Erythroblast (primary cell): ENCODE results near the gene PKD1L1.

Source experiments
- DNase-seq, 2 experiments: peaks; one replicate each; lab custom pipeline; 2025; lab: John Stamatoyannopoulos, UW
- GATA1 ChIP-seq: IDR thresholded peaks from 2 replicates; pipeline ENCODE4 v1.6.1; 2011; ENCODE audit warnings: low read depth, mild to moderate bottlenecking, control low read depth, low read length, moderate library complexity
- POLR2A ChIP-seq: IDR thresholded peaks from 2 replicates; pipeline ENCODE4 v1.6.1; 2011; ENCODE audit warnings: mild to moderate bottlenecking, low read length

Gene PKD1L1

DNA sequence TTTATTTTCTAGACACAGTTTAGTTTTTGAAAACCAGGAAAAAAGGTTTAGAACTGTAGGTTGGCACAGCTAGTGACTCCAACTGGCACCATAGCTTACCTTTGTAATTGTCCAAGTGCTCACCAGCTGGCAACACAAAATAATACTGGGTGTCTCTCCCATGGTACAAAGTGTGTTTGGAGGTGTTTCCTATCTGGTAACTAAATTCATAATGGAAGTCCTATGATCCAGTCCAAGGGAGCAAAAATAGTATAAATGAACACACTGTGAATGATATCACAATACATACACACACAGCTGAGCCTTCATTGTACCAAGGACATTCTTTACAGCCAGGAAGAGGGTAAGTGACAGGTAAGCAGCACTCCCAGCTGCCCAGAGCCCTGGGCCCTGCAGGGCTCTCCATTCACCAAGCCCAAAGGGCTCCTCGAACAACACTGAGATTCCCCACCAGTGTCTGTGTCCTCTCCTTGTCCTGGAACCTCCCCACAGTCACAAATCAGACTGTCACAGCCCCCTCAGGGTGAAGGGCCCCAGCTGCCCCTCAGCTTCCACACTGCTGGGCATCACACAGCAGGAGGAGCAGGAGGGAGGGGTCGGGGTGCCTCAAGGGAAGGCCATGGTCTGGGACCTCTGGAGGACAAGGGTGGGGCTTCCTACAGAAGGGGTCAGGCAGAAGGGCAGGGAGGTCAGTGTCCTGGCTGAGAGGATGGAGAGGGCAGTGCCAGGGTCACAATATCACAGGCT, 72.1 kb downstream of the PKD1L1 start:
- TF ChIP-seq POLR2A (no peak), GATA1 (no peak)
- no peak for DNase-seq

- no peak for DNase-seq
- TF ChIP-seq POLR2A (no peak), GATA1 (no peak)
Measured at GRCh38 chr7:47875406-47875805, 72.9 kb downstream of the PKD1L1 start.

DNA sequence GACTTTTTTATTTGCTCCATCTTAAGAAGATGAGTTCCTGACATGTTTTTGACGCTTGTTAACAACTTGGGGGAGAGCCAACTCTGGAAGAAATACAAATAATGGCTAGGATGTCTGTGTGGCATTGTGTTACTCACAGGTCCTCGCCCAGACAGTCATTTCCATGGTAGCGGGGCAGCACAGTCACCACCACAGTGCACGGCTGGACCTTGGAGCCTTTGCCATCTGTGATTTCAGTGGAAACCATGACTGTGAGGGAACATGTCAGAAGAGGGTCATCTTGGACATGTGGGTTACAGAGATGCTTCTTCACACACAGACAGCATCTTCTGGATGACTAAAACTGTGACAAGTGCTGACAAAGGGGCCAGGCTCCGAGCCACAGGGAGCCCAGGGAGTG, 74.5 kb downstream of the PKD1L1 start:
- DNase-seq: no peak
- TF ChIP-seq GATA1 (no peak), POLR2A (no peak)

GRCh38 chr7:47867286-47867685, 81.0 kb downstream of the PKD1L1 start:
- no peak for DNase-seq
- TF ChIP-seq POLR2A (no peak), GATA1 (no peak)

DNA sequence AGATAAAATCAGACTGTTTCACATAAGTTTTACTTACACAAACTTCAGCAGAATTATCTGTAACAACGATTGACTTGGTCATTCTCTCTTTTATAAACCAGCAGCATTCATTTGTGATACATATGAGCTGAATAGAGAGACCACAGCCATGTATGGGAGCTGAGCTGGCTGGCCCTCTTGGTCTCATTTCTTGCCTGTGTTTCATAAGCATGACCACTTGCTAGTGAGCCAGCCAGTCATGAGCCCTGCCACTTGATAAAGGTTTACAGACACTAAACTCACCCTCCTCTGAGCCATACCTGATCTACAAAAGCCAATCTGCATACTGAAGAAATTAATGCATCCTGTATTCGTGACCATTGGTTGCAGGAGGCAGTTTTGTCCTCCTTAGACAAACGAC, 82.1 kb downstream of the PKD1L1 start:
- TF ChIP-seq POLR2A (no peak), GATA1 (no peak)
- DNase-seq: no peak

DNA sequence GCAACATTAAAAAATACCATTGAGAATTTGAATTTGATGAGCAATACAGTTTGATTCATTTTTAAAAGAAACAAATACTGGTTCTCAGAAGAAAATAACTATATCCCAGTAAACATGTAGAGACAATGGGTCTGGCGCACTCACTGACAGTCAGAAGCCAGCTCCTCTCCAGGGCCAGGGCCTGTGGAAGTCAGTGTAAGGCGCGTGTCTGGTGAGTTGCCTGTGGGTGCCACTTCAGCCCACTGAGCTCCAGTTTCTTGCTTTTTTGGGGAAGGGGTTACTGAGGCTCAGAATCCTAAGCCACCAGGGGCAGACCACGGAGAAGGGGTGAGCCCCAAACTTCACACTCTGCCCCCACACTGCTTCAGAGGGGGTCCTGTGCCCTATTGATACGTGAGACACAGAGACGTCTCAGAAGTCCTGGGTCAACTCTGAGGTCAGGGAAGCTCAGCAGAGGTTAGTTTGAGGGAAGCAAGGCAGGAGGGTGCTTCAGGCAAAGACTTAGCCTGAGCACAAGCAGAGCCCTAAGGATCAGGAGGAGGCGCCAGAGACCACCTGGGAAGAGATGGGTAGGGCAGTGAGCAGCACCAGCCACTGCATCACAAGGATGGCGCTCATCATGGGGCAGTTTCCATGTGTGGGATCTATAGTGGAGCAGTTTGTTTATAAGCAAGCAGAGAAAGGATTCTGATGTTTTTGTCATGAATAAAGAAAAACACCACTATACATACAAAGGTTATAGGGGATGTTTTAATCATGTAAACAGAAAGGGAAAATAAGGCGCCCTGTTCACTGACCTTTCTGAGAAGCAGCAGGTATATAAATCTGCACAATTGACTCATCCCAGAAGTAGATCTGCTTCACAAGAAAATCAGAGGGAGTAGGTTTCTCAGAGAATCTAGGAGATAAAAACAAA, 95.7 kb downstream of the PKD1L1 start:
- TF ChIP-seq GATA1 (no peak), POLR2A (no peak)
- DNase-seq: no peak

GRCh38 chr7:47847207-47847606, 101.1 kb downstream of the PKD1L1 start:
- DNase-seq: no peak
- TF ChIP-seq POLR2A: no peak
- no peak for TF ChIP-seq GATA1

GRCh38 chr7:47846138-47846836, 102.0 kb downstream of the PKD1L1 start:
- no peak for DNase-seq
- no peak for TF ChIP-seq GATA1
- TF ChIP-seq POLR2A: no peak

GRCh38 chr7:47844311-47844710, 104.0 kb downstream of the PKD1L1 start:
- no peak for DNase-seq
- no peak for TF ChIP-seq GATA1

DNA sequence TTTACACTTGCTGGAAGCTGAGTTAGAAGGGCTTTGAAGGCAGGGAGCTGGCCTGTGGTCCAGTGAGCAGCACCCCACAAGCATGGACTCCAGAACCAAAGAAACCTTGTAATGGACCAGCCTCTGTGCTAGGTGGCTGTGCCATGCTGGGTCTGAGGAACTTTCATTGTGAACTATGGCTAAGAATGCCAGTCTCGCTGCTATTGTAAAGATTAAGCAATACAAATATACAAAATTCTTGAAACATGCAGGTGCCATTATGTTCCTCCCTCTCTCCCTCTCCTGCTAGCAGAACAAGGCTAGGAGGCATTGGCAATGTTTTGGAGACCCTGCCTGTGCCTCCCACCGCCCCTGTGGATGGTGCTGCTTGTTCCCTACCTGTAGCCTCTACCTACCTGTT, 105.0 kb downstream of the PKD1L1 start:
- DNase-seq: no peak

DNA sequence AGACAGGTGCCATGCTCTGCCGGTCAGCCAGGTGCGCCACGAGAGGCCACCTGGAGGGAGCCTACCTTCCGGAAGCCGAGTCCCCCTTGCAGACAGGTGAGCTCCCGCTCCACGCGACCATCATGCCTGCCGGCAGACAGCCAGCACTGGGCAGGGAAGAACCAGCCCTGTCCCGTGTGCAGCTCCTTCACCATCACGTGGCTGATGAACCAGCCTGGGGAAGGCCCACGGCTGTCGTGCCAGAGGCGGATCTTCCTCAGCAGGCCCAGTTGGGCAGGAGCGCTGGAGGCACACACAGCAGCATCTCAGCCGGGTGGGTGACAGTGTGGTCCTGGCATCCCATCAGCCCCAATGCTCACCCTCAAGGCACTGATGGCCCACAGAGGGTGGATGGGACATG, 108.9 kb downstream of the PKD1L1 start:
- no peak for TF ChIP-seq GATA1
- DNase-seq: no peak

More for the DNA sequence above, 105.0 kb downstream of the PKD1L1 start:
- TF ChIP-seq GATA1 (no peak), POLR2A (no peak)

DNA sequence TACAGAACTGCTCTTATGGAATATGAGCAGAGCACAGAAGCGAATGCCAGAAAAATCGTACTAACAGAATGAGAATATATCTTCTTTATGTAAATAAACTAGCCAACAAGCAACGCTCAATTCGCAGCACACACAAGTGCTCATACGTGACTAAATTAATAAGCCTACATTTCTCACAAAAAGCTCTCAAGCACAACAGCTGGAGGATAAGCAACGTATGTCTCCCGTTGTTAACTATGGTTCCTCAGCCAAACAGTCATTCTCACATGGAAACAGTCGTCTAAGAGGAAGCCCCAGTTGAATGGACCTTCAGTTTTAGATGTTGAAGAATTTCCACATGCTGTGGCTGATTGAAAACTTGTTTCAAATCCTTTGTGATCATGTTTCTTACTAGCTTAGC, 110.4 kb downstream of the PKD1L1 start:
- no peak for DNase-seq
- TF ChIP-seq POLR2A: no peak
- TF ChIP-seq GATA1: no peak

DNA sequence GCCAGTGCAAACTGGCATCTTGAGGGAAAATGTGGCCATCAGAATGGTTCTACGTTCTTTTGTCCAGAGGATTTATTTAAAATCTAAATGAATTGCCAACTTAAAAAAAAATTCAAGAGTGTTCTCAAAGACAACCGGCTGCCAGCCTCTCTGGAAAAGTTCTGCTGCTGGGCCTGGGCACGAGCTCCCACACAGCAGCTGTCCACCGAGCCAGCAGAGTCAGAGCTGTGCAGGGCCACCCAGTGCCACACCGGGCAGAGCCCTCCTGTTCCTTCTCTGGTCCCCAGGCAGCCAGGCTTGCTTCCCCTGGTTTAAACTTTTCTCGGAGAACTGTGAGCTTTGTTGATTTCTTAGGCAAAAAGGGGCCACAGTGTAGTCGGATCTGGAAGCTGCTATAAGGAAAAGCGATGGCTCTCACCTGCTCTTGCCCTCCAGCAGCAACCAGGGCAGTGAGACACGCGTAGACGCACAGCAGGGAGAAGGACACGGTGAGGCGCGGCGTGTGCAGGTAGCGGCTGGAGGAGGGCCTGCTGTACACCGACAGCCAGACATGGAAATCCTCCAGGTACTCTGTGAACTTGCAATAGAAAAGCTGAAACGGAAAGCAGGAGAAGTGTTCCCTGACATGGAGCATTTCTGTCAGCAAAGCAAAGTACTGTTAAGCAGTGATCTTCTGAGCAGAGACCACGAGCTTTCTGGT, 111.6 kb downstream of the PKD1L1 start:
- no peak for DNase-seq
- TF ChIP-seq GATA1 (no peak), POLR2A (no peak)
